HEK293 (cell line): ENCODE results near the gene GNAI2.

Source experiments
- ATF2 ChIP-seq: fragments of 450-650 bp; formaldehyde crosslinking; IDR thresholded peaks from 2 replicates; pipeline ENCODE4 v1.5.1; 2016; ENCODE audit warnings: missing biosample characterization, missing genetic modification characterization, low read depth
- HOXD13 ChIP-seq: sonication (generic); formaldehyde crosslinking; IDR thresholded peaks from 2 replicates; pipeline ENCODE4 v1.8.0; 2022; ENCODE audit warnings: missing genetic modification reagents, borderline replicate concordance
- INSM2 ChIP-seq: fragments of 450-650 bp; formaldehyde crosslinking; IDR thresholded peaks from 2 replicates; pipeline ENCODE4 v1.5.1; 2016; ENCODE audit warnings: missing biosample characterization, missing genetic modification characterization
- KLF10 ChIP-seq: fragments of 450-650 bp; IDR thresholded peaks from 2 replicates; pipeline ENCODE4 v1.5.1; 2018; ENCODE audit warnings: missing biosample characterization, mild to moderate bottlenecking, missing genetic modification characterization
- KLF8 ChIP-seq: fragments of 450-650 bp; formaldehyde crosslinking; IDR thresholded peaks from 2 replicates; pipeline ENCODE4 v1.5.1; 2016; ENCODE audit warnings: missing biosample characterization, missing genetic modification characterization
- MZF1 ChIP-seq: fragments of 450-650 bp; formaldehyde crosslinking; IDR thresholded peaks from 2 replicates; pipeline ENCODE4 v1.5.1; 2017; ENCODE audit warnings: missing biosample characterization, missing genetic modification characterization, borderline replicate concordance
- RBAK ChIP-seq: fragments of 450-650 bp; formaldehyde crosslinking; IDR thresholded peaks from 2 replicates; pipeline ENCODE4 v1.5.1; 2016; ENCODE audit warnings: missing biosample characterization, missing genetic modification characterization
- REST ChIP-seq: fragments of 450-650 bp; formaldehyde crosslinking; IDR thresholded peaks from 2 replicates; pipeline ENCODE4 v1.5.1; 2016; ENCODE audit warnings: missing biosample characterization, missing genetic modification characterization
- SP7 ChIP-seq: fragments of 450-650 bp; formaldehyde crosslinking; IDR thresholded peaks from 2 replicates; pipeline ENCODE4 v1.5.1; 2016; ENCODE audit warnings: missing biosample characterization, missing genetic modification characterization
- ZBTB1 ChIP-seq: fragments of 450-650 bp; formaldehyde crosslinking; IDR thresholded peaks from 2 replicates; pipeline ENCODE4 v1.5.1; 2016; ENCODE audit warnings: missing biosample characterization, missing genetic modification characterization
- ZBTB11 ChIP-seq: fragments of 450-650 bp; formaldehyde crosslinking; conservative IDR thresholded peaks from 2 replicates; pipeline ENCODE4 v1.5.1; 2016; ENCODE audit warnings: low read depth, missing biosample characterization, missing genetic modification characterization
- ZBTB21 ChIP-seq: fragments of 450-650 bp; formaldehyde crosslinking; IDR thresholded peaks from 2 replicates; pipeline ENCODE4 v1.5.1; 2017; ENCODE audit warnings: missing biosample characterization, missing genetic modification characterization
- ZNF10 ChIP-seq: fragments of 450-650 bp; formaldehyde crosslinking; IDR thresholded peaks from 2 replicates; pipeline ENCODE4 v1.5.1; 2017; ENCODE audit warnings: missing biosample characterization, missing genetic modification characterization
- ZNF132 ChIP-seq: fragments of 450-650 bp; formaldehyde crosslinking; IDR thresholded peaks from 2 replicates; pipeline ENCODE4 v1.5.1; 2017; ENCODE audit warnings: missing biosample characterization, missing genetic modification characterization, borderline replicate concordance
- ZNF157 ChIP-seq: fragments of 450-650 bp; formaldehyde crosslinking; IDR thresholded peaks from 2 replicates; pipeline ENCODE4 v1.5.1; 2016; ENCODE audit warnings: missing biosample characterization, missing genetic modification characterization
- ZNF280D ChIP-seq: fragments of 450-650 bp; formaldehyde crosslinking; IDR thresholded peaks from 2 replicates; pipeline ENCODE4 v1.5.1; 2016; ENCODE audit warnings: missing biosample characterization, missing genetic modification characterization
- ZNF391 ChIP-seq: fragments of 450-650 bp; formaldehyde crosslinking; IDR thresholded peaks from 2 replicates; pipeline ENCODE4 v1.5.1; 2016; ENCODE audit warnings: low read depth, missing biosample characterization, missing genetic modification characterization, borderline replicate concordance
- ZNF449 ChIP-seq: fragments of 450-650 bp; formaldehyde crosslinking; IDR thresholded peaks from 2 replicates; pipeline ENCODE4 v1.5.1; 2017; ENCODE audit warnings: missing biosample characterization, mild to moderate bottlenecking, missing genetic modification characterization, moderate library complexity
- ZNF488 ChIP-seq: fragments of 450-650 bp; formaldehyde crosslinking; IDR thresholded peaks from 2 replicates; pipeline ENCODE4 v1.5.1; 2016; ENCODE audit warnings: missing biosample characterization, missing genetic modification characterization
- ZNF76 ChIP-seq: fragments of 450-650 bp; formaldehyde crosslinking; IDR thresholded peaks from 2 replicates; pipeline ENCODE4; 2016; ENCODE audit warnings: low read depth, missing biosample characterization, missing genetic modification characterization, borderline replicate concordance
- ZNF768 ChIP-seq: fragments of 450-650 bp; formaldehyde crosslinking; IDR thresholded peaks from 2 replicates; pipeline ENCODE4 v1.5.1; 2018; ENCODE audit warnings: missing biosample characterization, mild to moderate bottlenecking, missing genetic modification characterization
- ZNF830 ChIP-seq: fragments of 450-650 bp; IDR thresholded peaks from 2 replicates; pipeline ENCODE4 v1.5.0; 2018; ENCODE audit warnings: missing biosample characterization, missing genetic modification characterization, low read depth, mild to moderate bottlenecking, moderate library complexity

GNAI2 gene

GRCh38 chr3:50194128-50194902, 41.7 kb upstream of the GNAI2 start (continued):
- no peak for TF ChIP-seq REST (tag by site-specific recombination)
- no peak for TF ChIP-seq KLF8 (tag by site-specific recombination)
- TF ChIP-seq SP7 (tag by site-specific recombination), result peak; percentile 59; the same call in 1 of the 2 replicates
- no peak for TF ChIP-seq ZNF157 (tag by site-specific recombination)
- no peak for TF ChIP-seq ZBTB11
- no peak for TF ChIP-seq ZNF280D (tag by site-specific recombination)
- TF ChIP-seq HOXD13 (CRISPR knock-in tag), result no peak
- no peak for TF ChIP-seq ZBTB21 (tag by site-specific recombination)
- TF ChIP-seq ATF2 (tag by site-specific recombination), result no peak
- no peak for TF ChIP-seq ZNF76 (tag by site-specific recombination)
- no peak for TF ChIP-seq ZNF768 (tag by site-specific recombination)
- 0 out of 2 replicates have a peak, but pooled peaks have one; percentile 40 for TF ChIP-seq ZNF391 (tag by site-specific recombination)
- TF ChIP-seq ZNF488 (tag by site-specific recombination), result no peak
- no peak for TF ChIP-seq ZNF132 (tag by site-specific recombination)
- no peak for TF ChIP-seq ZNF449
- 0 out of 2 replicates have a peak, but pooled peaks have one; percentile 29 for TF ChIP-seq ZBTB1
- no peak for TF ChIP-seq MZF1 (tag by site-specific recombination)
- 0 out of 2 replicates have a peak, but pooled peaks have one; percentile 55 for TF ChIP-seq ZNF10 (tag by site-specific recombination)
- no peak for TF ChIP-seq INSM2 (tag by site-specific recombination)
- no peak for TF ChIP-seq KLF10
- no peak for TF ChIP-seq ZNF830 (tag by site-specific recombination)
- TF ChIP-seq RBAK (tag by site-specific recombination), result no peak
